ENCODE measurements around the gene NFE2. TPM values are rescaled to one million over a fixed set of nuclear protein-coding genes. Genes with fewer than 3 reads are reported as not detected.
A peak's percentile ranks its signal among the peaks of the same experiment; 100 is the strongest.
"Not testable (repeated sequence)": the region's sequence is repeated elsewhere in the genome, so short reads cannot be mapped to it uniquely, and the experiment has no call there.

NFE2 gene
- total and polyA plus RNA-seq, 2 donors = 2.8 to 4.7 TPM

GRCh38 chr12:54337280-54337842 is 36.5 kb upstream of the NFE2 start:
- DNase-seq (ENCODE audit: low read depth in 6 of 9, low spot score in 9 of 9) = no peak
- H3K4me1 ChIP-seq (ENCODE audit: control insufficient read depth in 2 of 2, insufficient read depth in 2 of 2, low read length in 2 of 2) = peaks cover 0 to 4% of the 10 kb centered on the region in 2 donors
- H3K27me3 ChIP-seq (ENCODE audit: control insufficient read depth in 2 of 2, insufficient read depth in 1 of 2, low read length in 1 of 2) = no peaks in the 10 kb centered on the region
- 92% methylated on average over 3 of the region's 3 CpGs for WGBS
- H3K36me3 ChIP-seq (ENCODE audit: control insufficient read depth in 2 of 2, insufficient read depth in 2 of 2, low read length in 1 of 2) = peaks cover 16 to 17% of the 10 kb centered on the region in 2 donors
- H3K4me3 ChIP-seq (ENCODE audit: low read length in 2 of 2) = no peak overlapping the region
- peak overlapping the region in 1 of 2 donors; percentile 18 for H3K27ac ChIP-seq (ENCODE audit: low read depth in 1 of 2, low read length in 1 of 2)
- no peaks in the 10 kb centered on the region for H3K9me3 ChIP-seq (ENCODE audit: control insufficient read depth in 2 of 2, insufficient read depth in 1 of 2, low read length in 1 of 2)

- Histone ChIP-seq H3K36me3 (ENCODE audit: control insufficient read depth in 2 of 2, insufficient read depth in 2 of 2, low read length in 1 of 2) (peaks cover 9 to 17% of the 10 kb centered on the region in 2 donors), H3K4me3 (ENCODE audit: low read length in 2 of 2) (no peak overlapping the region), H3K27ac (ENCODE audit: low read depth in 1 of 2, low read length in 1 of 2) (no peak overlapping the region), H3K27me3 (ENCODE audit: control insufficient read depth in 2 of 2, insufficient read depth in 1 of 2, low read length in 1 of 2) (no peaks in the 10 kb centered on the region), H3K4me1 (ENCODE audit: control insufficient read depth in 2 of 2, insufficient read depth in 2 of 2, low read length in 2 of 2) (no peaks in the 10 kb centered on the region), H3K9me3 (ENCODE audit: control insufficient read depth in 2 of 2, insufficient read depth in 1 of 2, low read length in 1 of 2) (no peaks in the 10 kb centered on the region)
- 93% methylated on average over 4 of the region's 4 CpGs for WGBS
- no peak for DNase-seq (ENCODE audit: low read depth in 6 of 9, low spot score in 9 of 9)
Measured at GRCh38 chr12:54333420-54334034, 32.7 kb upstream of the NFE2 start.

DNA sequence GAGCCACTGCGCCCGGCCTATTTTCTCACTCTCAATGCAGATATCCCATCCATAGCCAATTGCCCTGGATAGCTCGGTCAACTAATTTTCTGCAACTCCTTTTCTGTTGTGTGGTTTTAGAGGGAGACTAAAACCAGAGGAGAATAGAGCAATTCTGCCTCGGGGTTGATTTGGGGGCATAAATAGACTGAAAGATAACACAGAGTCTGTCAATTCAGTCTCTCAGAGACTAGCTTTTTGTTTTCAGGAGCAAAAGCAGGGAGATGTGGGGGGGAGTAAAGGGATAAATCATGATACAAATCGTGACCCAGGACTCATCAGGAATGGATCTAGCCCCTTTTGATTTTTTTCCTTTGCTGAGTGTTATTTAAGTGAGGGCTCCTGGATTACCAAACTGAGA is 30.6 kb upstream of the NFE2 start:
- no peaks in the 10 kb centered on the region for H3K27me3 ChIP-seq (ENCODE audit: control insufficient read depth in 2 of 2, insufficient read depth in 1 of 2, low read length in 1 of 2)
- over 99% methylated on average over 5 of the region's 5 CpGs for WGBS
- peaks cover 9 to 17% of the 10 kb centered on the region in 2 donors for H3K36me3 ChIP-seq (ENCODE audit: control insufficient read depth in 2 of 2, insufficient read depth in 2 of 2, low read length in 1 of 2)
- H3K4me1 ChIP-seq (ENCODE audit: control insufficient read depth in 2 of 2, insufficient read depth in 2 of 2, low read length in 2 of 2) = no peaks in the 10 kb centered on the region
- no peak overlapping the region for H3K4me3 ChIP-seq (ENCODE audit: low read length in 2 of 2)
- DNase-seq (ENCODE audit: low read depth in 6 of 9, low spot score in 9 of 9) = no peak
- H3K27ac ChIP-seq (ENCODE audit: low read depth in 1 of 2, low read length in 1 of 2) = peak overlapping the region in 1 of 2 donors; percentile 18
- no peaks in the 10 kb centered on the region for H3K9me3 ChIP-seq (ENCODE audit: control insufficient read depth in 2 of 2, insufficient read depth in 1 of 2, low read length in 1 of 2)

GRCh38 chr12:54330442-54330841 is 29.6 kb upstream of the NFE2 start:
- 96% methylated on average over 3 of the region's 3 CpGs for WGBS
- Histone ChIP-seq H3K27me3 (ENCODE audit: control insufficient read depth in 2 of 2, insufficient read depth in 1 of 2, low read length in 1 of 2) (no peaks in the 10 kb centered on the region), H3K27ac (ENCODE audit: low read depth in 1 of 2, low read length in 1 of 2) (no peak overlapping the region), H3K36me3 (ENCODE audit: control insufficient read depth in 2 of 2, insufficient read depth in 2 of 2, low read length in 1 of 2) (peaks cover 9 to 17% of the 10 kb centered on the region in 2 donors), H3K9me3 (ENCODE audit: control insufficient read depth in 2 of 2, insufficient read depth in 1 of 2, low read length in 1 of 2) (no peaks in the 10 kb centered on the region), H3K4me1 (ENCODE audit: control insufficient read depth in 2 of 2, insufficient read depth in 2 of 2, low read length in 2 of 2) (peaks cover 3 to 5% of the 10 kb centered on the region in 2 donors), H3K4me3 (ENCODE audit: low read length in 2 of 2) (no peak overlapping the region)
- no peak for DNase-seq (ENCODE audit: low read depth in 6 of 9, low spot score in 9 of 9)

- no peak for DNase-seq (ENCODE audit: low read depth in 6 of 9, low spot score in 9 of 9)
- 98% methylated on average over 5 of the region's 5 CpGs for WGBS
- Histone ChIP-seq H3K36me3 (ENCODE audit: control insufficient read depth in 2 of 2, insufficient read depth in 2 of 2, low read length in 1 of 2) (peaks cover 9 to 17% of the 10 kb centered on the region in 2 donors), H3K9me3 (ENCODE audit: control insufficient read depth in 2 of 2, insufficient read depth in 1 of 2, low read length in 1 of 2) (no peaks in the 10 kb centered on the region), H3K4me3 (ENCODE audit: low read length in 2 of 2) (no peak overlapping the region), H3K4me1 (ENCODE audit: control insufficient read depth in 2 of 2, insufficient read depth in 2 of 2, low read length in 2 of 2) (peaks cover 3 to 5% of the 10 kb centered on the region in 2 donors), H3K27ac (ENCODE audit: low read depth in 1 of 2, low read length in 1 of 2) (no peak overlapping the region), H3K27me3 (ENCODE audit: control insufficient read depth in 2 of 2, insufficient read depth in 1 of 2, low read length in 1 of 2) (no peaks in the 10 kb centered on the region)
Measured at GRCh38 chr12:54329759-54330158, 28.9 kb upstream of the NFE2 start.

- Histone ChIP-seq H3K27ac (ENCODE audit: low read depth in 1 of 2, low read length in 1 of 2) (no peak overlapping the region), H3K36me3 (ENCODE audit: control insufficient read depth in 2 of 2, insufficient read depth in 2 of 2, low read length in 1 of 2) (peaks cover 9 to 17% of the 10 kb centered on the region in 2 donors), H3K27me3 (ENCODE audit: control insufficient read depth in 2 of 2, insufficient read depth in 1 of 2, low read length in 1 of 2) (no peaks in the 10 kb centered on the region), H3K9me3 (ENCODE audit: control insufficient read depth in 2 of 2, insufficient read depth in 1 of 2, low read length in 1 of 2) (no peaks in the 10 kb centered on the region), H3K4me3 (ENCODE audit: low read length in 2 of 2) (no peak overlapping the region), H3K4me1 (ENCODE audit: control insufficient read depth in 2 of 2, insufficient read depth in 2 of 2, low read length in 2 of 2) (peaks cover 7 to 8% of the 10 kb centered on the region in 2 donors)
- no peak for DNase-seq (ENCODE audit: low read depth in 6 of 9, low spot score in 9 of 9)
- WGBS = 98% methylated on average over 6 of the region's 6 CpGs
Measured at GRCh38 chr12:54328595-54329337, 28.0 kb upstream of the NFE2 start.

DNA sequence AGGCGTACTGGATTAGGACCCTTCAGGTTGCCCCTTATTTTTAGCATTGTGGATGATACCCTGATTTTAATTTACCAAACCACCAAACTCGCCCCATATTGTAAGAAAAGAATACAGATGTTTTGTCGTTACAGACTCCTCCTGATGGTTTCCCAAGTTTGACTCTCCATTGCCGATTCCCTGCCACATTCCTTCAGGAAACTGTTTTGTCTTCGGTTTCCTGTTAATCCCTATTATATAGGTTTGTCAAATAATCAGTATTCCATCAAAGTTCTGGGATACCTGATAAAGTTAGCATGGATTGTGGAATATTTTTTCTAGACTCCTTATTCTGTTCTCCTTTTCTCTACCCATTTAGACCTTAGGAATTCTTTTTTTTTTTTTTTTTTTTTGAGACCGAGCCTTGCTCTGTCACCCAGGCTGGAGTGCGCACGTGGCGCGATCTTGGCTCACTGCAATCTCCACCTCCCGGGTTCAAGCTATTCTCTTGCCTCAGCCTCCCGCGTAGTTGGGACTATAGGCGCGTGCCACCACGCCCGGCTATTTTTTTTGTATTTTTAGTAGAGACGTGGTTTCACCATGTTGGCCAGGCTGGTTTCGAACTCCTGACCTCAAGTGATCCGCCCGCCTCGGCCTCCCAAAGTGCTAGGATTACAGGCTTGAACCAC is 24.8 kb upstream of the NFE2 start:
- H3K36me3 ChIP-seq (ENCODE audit: control insufficient read depth in 2 of 2, insufficient read depth in 2 of 2, low read length in 1 of 2); H3K4me1 ChIP-seq (ENCODE audit: control insufficient read depth in 2 of 2, insufficient read depth in 2 of 2, low read length in 2 of 2); DNase-seq (ENCODE audit: low read depth in 6 of 9, low spot score in 9 of 9); H3K9me3 ChIP-seq (ENCODE audit: control insufficient read depth in 2 of 2, insufficient read depth in 1 of 2, low read length in 1 of 2); H3K27me3 ChIP-seq (ENCODE audit: control insufficient read depth in 2 of 2, insufficient read depth in 1 of 2, low read length in 1 of 2): not testable (repeated sequence)
- peak overlapping the region in 1 of 2 donors; percentile 76 for H3K27ac ChIP-seq (ENCODE audit: low read depth in 1 of 2, low read length in 1 of 2)
- H3K4me3 ChIP-seq (ENCODE audit: low read length in 2 of 2) = peak overlapping the region; percentile 73 to 78
- WGBS = 64% methylated on average over 22 of the region's 22 CpGs

GRCh38 chr12:54324617-54325441 is 24.0 kb upstream of the NFE2 start, which contains the start of gene COPZ1:
Gene COPZ1 (plus strand): TSS chr12:54325131. CDS start chr12:54325164, 33 bp downstream.
- H3K27ac ChIP-seq (ENCODE audit: low read depth in 1 of 2, low read length in 1 of 2) = peak within 1 kb of the TSS; percentile 76 to 88
- DNase-seq (ENCODE audit: low read depth in 6 of 9, low spot score in 9 of 9) = peak; percentile 88 to 99 (median 96)
- H3K9me3 ChIP-seq (ENCODE audit: control insufficient read depth in 2 of 2, insufficient read depth in 1 of 2, low read length in 1 of 2) = no peaks in the 10 kb centered on the region
- WGBS = under 1% methylated on average over 34 of the region's 34 CpGs
- peaks cover 7 to 8% of the 10 kb centered on the region in 2 donors for H3K4me1 ChIP-seq (ENCODE audit: control insufficient read depth in 2 of 2, insufficient read depth in 2 of 2, low read length in 2 of 2)
- peak within 1 kb of the TSS; percentile 73 to 78 for H3K4me3 ChIP-seq (ENCODE audit: low read length in 2 of 2)
- H3K27me3 ChIP-seq (ENCODE audit: control insufficient read depth in 2 of 2, insufficient read depth in 1 of 2, low read length in 1 of 2) = no peaks in the 10 kb centered on the region
- peaks cover 5 to 9% of the 10 kb centered on the region in 2 donors for H3K36me3 ChIP-seq (ENCODE audit: control insufficient read depth in 2 of 2, insufficient read depth in 2 of 2, low read length in 1 of 2)

All from thymus (tissue), 11 donors.